ENCODE measurements around the gene RBM45.

DNA sequence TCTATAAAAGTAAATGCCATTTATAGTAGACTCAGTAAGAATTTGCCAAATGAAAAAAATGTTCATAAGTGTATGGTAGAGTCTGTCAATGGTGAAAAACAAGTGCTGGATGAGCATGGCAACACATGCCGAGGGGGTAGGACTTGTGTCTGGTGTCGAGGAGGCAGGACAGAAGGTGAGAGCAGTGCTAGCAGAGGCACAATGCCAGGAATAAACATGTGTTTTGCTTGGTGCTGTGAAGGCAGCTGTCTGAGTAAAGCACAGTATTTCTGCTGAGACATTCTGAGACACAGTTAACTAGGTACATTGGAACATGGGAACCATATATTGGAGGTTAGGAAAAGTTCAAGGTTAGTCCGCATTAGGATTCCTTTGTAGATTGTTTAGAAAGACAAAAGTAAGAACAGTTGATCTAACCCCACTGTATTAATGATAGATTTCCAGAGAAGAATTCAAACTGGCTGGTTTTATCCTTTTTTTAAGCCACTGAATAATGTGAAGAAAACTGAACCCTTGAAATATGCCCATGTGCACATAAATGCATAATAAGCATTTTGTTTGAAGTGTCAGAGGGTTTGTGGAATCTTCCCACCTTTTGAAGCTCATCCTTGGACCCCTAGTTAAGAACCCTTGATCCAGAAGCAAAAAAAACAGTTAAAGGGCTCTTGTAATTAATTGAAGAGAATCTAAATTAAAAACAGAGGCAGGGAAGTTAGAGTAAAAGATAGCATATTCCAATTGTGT is 7.1 kb downstream of the RBM45 start:
- no peak for TF ChIP-seq TAF1 (IDR thresholded peaks at IDR 0.05; ENCODE audit: borderline replicate concordance, insufficient read depth, low read length)
- no peak for TF ChIP-seq POLR2AphosphoS5 (IDR thresholded peaks at IDR 0.05; ENCODE audit: low read depth, low read length)
- TF ChIP-seq SIN3A (IDR thresholded peaks at IDR 0.05; ENCODE audit: borderline replicate concordance, insufficient read depth, low read length), result no peak
- TF ChIP-seq, protein P1, sequence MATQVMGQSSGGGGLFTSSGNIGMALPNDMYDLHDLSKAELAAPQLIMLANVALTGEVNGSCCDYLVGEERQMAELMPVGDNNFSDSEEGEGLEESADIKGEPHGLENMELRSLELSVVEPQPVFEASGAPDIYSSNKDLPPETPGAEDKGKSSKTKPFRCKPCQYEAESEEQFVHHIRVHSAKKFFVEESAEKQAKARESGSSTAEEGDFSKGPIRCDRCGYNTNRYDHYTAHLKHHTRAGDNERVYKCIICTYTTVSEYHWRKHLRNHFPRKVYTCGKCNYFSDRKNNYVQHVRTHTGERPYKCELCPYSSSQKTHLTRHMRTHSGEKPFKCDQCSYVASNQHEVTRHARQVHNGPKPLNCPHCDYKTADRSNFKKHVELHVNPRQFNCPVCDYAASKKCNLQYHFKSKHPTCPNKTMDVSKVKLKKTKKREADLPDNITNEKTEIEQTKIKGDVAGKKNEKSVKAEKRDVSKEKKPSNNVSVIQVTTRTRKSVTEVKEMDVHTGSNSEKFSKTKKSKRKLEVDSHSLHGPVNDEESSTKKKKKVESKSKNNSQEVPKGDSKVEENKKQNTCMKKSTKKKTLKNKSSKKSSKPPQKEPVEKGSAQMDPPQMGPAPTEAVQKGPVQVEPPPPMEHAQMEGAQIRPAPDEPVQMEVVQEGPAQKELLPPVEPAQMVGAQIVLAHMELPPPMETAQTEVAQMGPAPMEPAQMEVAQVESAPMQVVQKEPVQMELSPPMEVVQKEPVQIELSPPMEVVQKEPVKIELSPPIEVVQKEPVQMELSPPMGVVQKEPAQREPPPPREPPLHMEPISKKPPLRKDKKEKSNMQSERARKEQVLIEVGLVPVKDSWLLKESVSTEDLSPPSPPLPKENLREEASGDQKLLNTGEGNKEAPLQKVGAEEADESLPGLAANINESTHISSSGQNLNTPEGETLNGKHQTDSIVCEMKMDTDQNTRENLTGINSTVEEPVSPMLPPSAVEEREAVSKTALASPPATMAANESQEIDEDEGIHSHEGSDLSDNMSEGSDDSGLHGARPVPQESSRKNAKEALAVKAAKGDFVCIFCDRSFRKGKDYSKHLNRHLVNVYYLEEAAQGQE (IDR thresholded peaks at IDR 0.05; ENCODE audit: insufficient read depth in 1 of 2, low read depth in 2 of 2, low read length in 2 of 2), result no peak

Data from PFSK-1 (cell line).